ENCODE results near the gene LHFPL2. TPM values are rescaled to one million over a fixed set of nuclear protein-coding genes. Genes with fewer than 3 reads are reported as not detected.

The LHFPL2 gene
- total RNA-seq, 2 donors from 2014 or later = 46.5 to 59.1 TPM

GRCh38 chr5:78503958-78504653, 144.5 kb downstream of the LHFPL2 start:
- intact Hi-C loops (cut with DNase I, micrococcal nuclease) = no loop called here
- DNase-seq (no peak), ATAC-seq (no peak)

GRCh38 chr5:78501411-78502352, 146.9 kb downstream of the LHFPL2 start:
- intact Hi-C loops (cut with DNase I, micrococcal nuclease) = no loop called here
- DNase-seq (no peak), ATAC-seq (no peak)

- DNase-seq = no peak
- intact Hi-C loops (cut with DNase I, micrococcal nuclease) = no loop called here
- no peak for ATAC-seq
Observed at GRCh38 chr5:78500871-78501270, 147.7 kb downstream of the LHFPL2 start.

GRCh38 chr5:78500028-78500427, 148.5 kb downstream of the LHFPL2 start:
- intact Hi-C loops (cut with DNase I, micrococcal nuclease) = no loop called here
- ATAC-seq = no peak
- DNase-seq = no peak

GRCh38 chr5:78499485-78499884, 149.1 kb downstream of the LHFPL2 start:
- intact Hi-C loops (cut with DNase I, micrococcal nuclease) = no loop called here
- DNase-seq = no peak
- ATAC-seq = no peak

GRCh38 chr5:78497573-78498533, 150.7 kb downstream of the LHFPL2 start:
- intact Hi-C loops (cut with DNase I, micrococcal nuclease) = no loop called here
- ATAC-seq (no peak), DNase-seq (no peak)

GRCh38 chr5:78496373-78496772, 152.2 kb downstream of the LHFPL2 start:
- intact Hi-C loops (cut with DNase I, micrococcal nuclease) = no loop called here
- DNase-seq (no peak), ATAC-seq (peak; percentile 53)

- intact Hi-C loops (cut with DNase I, micrococcal nuclease) = no loop called here
- ATAC-seq = no peak
- no peak for DNase-seq
Observed at GRCh38 chr5:78495800-78496199, 152.8 kb downstream of the LHFPL2 start.

- no peak for DNase-seq
- no peak for ATAC-seq
- intact Hi-C loops (cut with DNase I, micrococcal nuclease) = no loop called here
Observed at GRCh38 chr5:78492650-78493049, 155.9 kb downstream of the LHFPL2 start.

- DNase-seq = no peak
- no peak for ATAC-seq
- intact Hi-C loops (cut with DNase I, micrococcal nuclease) = no loop called here
Observed at GRCh38 chr5:78492224-78492623, 156.3 kb downstream of the LHFPL2 start.

- DNase-seq = no peak
- intact Hi-C loops (cut with DNase I, micrococcal nuclease) = no loop called here
- ATAC-seq = no peak
Observed at GRCh38 chr5:78490709-78491485, 157.7 kb downstream of the LHFPL2 start.

GRCh38 chr5:78487846-78488245, 160.7 kb downstream of the LHFPL2 start:
- intact Hi-C loops (cut with DNase I, micrococcal nuclease) = no loop called here
- ATAC-seq (no peak), DNase-seq (no peak)

- intact Hi-C loops (cut with DNase I, micrococcal nuclease) = no loop called here
- ATAC-seq = no peak
- no peak for DNase-seq
Observed at GRCh38 chr5:78486218-78486617, 162.4 kb downstream of the LHFPL2 start.

GRCh38 chr5:78483809-78484521, 164.6 kb downstream of the LHFPL2 start:
- peak; percentile 44 for ATAC-seq
- no peak for DNase-seq
- intact Hi-C loops (cut with DNase I, micrococcal nuclease) = no loop called here

- intact Hi-C loops (cut with DNase I, micrococcal nuclease) = no loop called here
- DNase-seq = peak in 1 of 2 donors; percentile 14
- peak; percentile 73 for ATAC-seq
Observed at GRCh38 chr5:78482948-78483347, 165.6 kb downstream of the LHFPL2 start.

- DNase-seq (no peak), ATAC-seq (no peak)
- intact Hi-C loops (cut with DNase I, micrococcal nuclease) = no loop called here
Observed at GRCh38 chr5:78476795-78477194, 171.8 kb downstream of the LHFPL2 start.

- DNase-seq (no peak), ATAC-seq (no peak)
- intact Hi-C loops (cut with DNase I, micrococcal nuclease) = no loop called here
Observed at GRCh38 chr5:78475370-78475769, 173.2 kb downstream of the LHFPL2 start.

GRCh38 chr5:78473751-78474150, 174.8 kb downstream of the LHFPL2 start:
- ATAC-seq (no peak), DNase-seq (no peak)
- intact Hi-C loops (cut with DNase I, micrococcal nuclease) = no loop called here
